ENCODE measurements around the gene RIC1. TPM values are rescaled to one million over a fixed set of nuclear protein-coding genes. Genes with fewer than 3 reads are reported as not detected.

RIC1 gene
- polyA plus RNA-seq, 1 of the 3 experiments (the other 2 are of a cell fraction) = 21.9 TPM

DNA sequence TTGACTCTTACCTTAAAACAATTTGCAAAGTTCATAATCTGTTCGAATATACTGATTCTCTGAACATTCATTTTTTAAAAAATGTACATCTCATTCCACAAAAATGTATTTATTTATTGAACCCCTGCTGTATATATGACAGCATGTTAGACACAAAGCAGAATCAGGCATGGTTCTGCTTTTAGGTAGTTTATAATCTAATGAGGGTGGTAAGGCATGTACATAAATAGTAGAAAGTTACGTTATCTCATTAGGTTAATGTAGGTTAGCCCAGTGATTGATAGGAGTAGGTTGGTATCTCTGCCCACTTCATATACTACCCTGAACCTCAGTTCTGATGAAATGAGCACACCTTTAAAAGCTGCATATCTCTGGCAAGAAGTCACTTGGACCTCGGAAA, 114.2 kb downstream of the RIC1 start:
- no peak overlapping the region for H3K4me2 ChIP-seq
- no peak overlapping the region for H3K4me3 ChIP-seq (ENCODE audit: low read depth in 2 of 2, low read length in 1 of 2)
- WGBS (ENCODE audit: low lambda C conversion rate) = 84% methylated on average over 3 of the region's 3 CpGs
- peak; percentile 3 for DNase-seq
- H3K9me3 ChIP-seq = no peaks in the 10 kb centered on the region; the same call in 1 of the 2 replicates
- H3K79me2 ChIP-seq (ENCODE audit: insufficient read depth) = no peaks in the 10 kb centered on the region; the same call in 1 of the 2 replicates
- ChIA-PET CTCF (interaction anchor here (0.7 to 1.0 kb wide), 2 partner anchors 11 to 735 kb away, joined by 3 read pairs; no protein-coding TSS in a partner anchor), POLR2A (no interaction called here)
- H3K9me2 ChIP-seq = no peaks in the 10 kb centered on the region
- H3K9ac ChIP-seq = no peak overlapping the region
- H4K20me1 ChIP-seq (ENCODE audit: insufficient read depth) = no peaks in the 10 kb centered on the region
- H2AFZ ChIP-seq (ENCODE audit: low read depth) = no peak overlapping the region
- H3K27me3 ChIP-seq (ENCODE audit: insufficient read depth) = no peaks in the 10 kb centered on the region
- peaks cover 83 to 91% of the 10 kb centered on the region in 2 experiments for H3K36me3 ChIP-seq (replicated peaks in 1 of 2; ENCODE audit: control insufficient read depth in 1 of 2, insufficient read depth in 2 of 2, low read length in 1 of 2)
- TF ChIP-seq USF2 (IDR thresholded peaks at IDR 0.05; ENCODE audit: borderline replicate concordance, low read depth, low read length) = no peak
- TF ChIP-seq GATA2 (CRISPR knock-in tag; IDR thresholded peaks at IDR 0.05) = no peak
- TF ChIP-seq SIN3A (IDR thresholded peaks at IDR 0.05; ENCODE audit: borderline replicate concordance, low read depth, low read length) = no peak
- no peak for TF ChIP-seq NRF1 (IDR thresholded peaks at IDR 0.05; ENCODE audit: low read depth, low read length)
- TF ChIP-seq REST (IDR thresholded peaks at IDR 0.05; ENCODE audit: low read depth, low read length) = no peak
- no peak overlapping the region; a peak in 1 of 4 replicates for H3K27ac ChIP-seq (ENCODE audit: low read depth in 2 of 2, low read length in 1 of 2)
- H3F3A ChIP-seq (replicated peaks; ENCODE audit: insufficient read depth) = peaks cover 7% of the 10 kb centered on the region
- no peaks in the 10 kb centered on the region; a peak in 1 of 4 replicates for H3K4me1 ChIP-seq (ENCODE audit: control insufficient read depth in 1 of 2, insufficient read depth in 2 of 2, low read depth in 1 of 2, low read length in 1 of 2)

GRCh38 chr9:5748438-5748837, 119.5 kb downstream of the RIC1 start:
- Histone ChIP-seq H3K4me2 (no peak overlapping the region), H3K27me3 (ENCODE audit: insufficient read depth) (no peaks in the 10 kb centered on the region), H3K9ac (no peak overlapping the region), H3K4me3 (ENCODE audit: low read depth in 2 of 2, low read length in 1 of 2) (no peak overlapping the region), H3K9me2 (no peaks in the 10 kb centered on the region), H3K79me2 (ENCODE audit: insufficient read depth) (no peaks in the 10 kb centered on the region; the same call in none of the 2 replicates), H3K27ac (ENCODE audit: low read depth in 2 of 2, low read length in 1 of 2) (no peak overlapping the region), H3K36me3 (replicated peaks in 1 of 2; ENCODE audit: control insufficient read depth in 1 of 2, insufficient read depth in 2 of 2, low read length in 1 of 2) (peaks cover 79 to 87% of the 10 kb centered on the region in 2 experiments), H3F3A (replicated peaks; ENCODE audit: insufficient read depth) (peaks cover 6% of the 10 kb centered on the region), H2AFZ (ENCODE audit: low read depth) (no peak overlapping the region), H4K20me1 (ENCODE audit: insufficient read depth) (no peaks in the 10 kb centered on the region), H3K4me1 (ENCODE audit: control insufficient read depth in 1 of 2, insufficient read depth in 2 of 2, low read depth in 1 of 2, low read length in 1 of 2) (no peaks in the 10 kb centered on the region; a peak in 1 of 4 replicates), H3K9me3 (no peaks in the 10 kb centered on the region; the same call in 1 of the 2 replicates)
- no peak for TF ChIP-seq FOXM1 (IDR thresholded peaks at IDR 0.05; ENCODE audit: low read depth)
- TF ChIP-seq TCF12 (IDR thresholded peaks at IDR 0.05) = no peak
- TF ChIP-seq RCOR1 (IDR thresholded peaks at IDR 0.05; ENCODE audit: low read length) = no peak
- no peak for TF ChIP-seq POLR2AphosphoS5 (IDR thresholded peaks at IDR 0.05; ENCODE audit: low read depth, low read length)
- TF ChIP-seq, protein P1, sequence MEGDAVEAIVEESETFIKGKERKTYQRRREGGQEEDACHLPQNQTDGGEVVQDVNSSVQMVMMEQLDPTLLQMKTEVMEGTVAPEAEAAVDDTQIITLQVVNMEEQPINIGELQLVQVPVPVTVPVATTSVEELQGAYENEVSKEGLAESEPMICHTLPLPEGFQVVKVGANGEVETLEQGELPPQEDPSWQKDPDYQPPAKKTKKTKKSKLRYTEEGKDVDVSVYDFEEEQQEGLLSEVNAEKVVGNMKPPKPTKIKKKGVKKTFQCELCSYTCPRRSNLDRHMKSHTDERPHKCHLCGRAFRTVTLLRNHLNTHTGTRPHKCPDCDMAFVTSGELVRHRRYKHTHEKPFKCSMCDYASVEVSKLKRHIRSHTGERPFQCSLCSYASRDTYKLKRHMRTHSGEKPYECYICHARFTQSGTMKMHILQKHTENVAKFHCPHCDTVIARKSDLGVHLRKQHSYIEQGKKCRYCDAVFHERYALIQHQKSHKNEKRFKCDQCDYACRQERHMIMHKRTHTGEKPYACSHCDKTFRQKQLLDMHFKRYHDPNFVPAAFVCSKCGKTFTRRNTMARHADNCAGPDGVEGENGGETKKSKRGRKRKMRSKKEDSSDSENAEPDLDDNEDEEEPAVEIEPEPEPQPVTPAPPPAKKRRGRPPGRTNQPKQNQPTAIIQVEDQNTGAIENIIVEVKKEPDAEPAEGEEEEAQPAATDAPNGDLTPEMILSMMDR (IDR thresholded peaks at IDR 0.05) = no peak
- no peak for TF ChIP-seq RAD21 (IDR thresholded peaks at IDR 0.05; ENCODE audit: low read length)
- TF ChIP-seq, protein P2, sequence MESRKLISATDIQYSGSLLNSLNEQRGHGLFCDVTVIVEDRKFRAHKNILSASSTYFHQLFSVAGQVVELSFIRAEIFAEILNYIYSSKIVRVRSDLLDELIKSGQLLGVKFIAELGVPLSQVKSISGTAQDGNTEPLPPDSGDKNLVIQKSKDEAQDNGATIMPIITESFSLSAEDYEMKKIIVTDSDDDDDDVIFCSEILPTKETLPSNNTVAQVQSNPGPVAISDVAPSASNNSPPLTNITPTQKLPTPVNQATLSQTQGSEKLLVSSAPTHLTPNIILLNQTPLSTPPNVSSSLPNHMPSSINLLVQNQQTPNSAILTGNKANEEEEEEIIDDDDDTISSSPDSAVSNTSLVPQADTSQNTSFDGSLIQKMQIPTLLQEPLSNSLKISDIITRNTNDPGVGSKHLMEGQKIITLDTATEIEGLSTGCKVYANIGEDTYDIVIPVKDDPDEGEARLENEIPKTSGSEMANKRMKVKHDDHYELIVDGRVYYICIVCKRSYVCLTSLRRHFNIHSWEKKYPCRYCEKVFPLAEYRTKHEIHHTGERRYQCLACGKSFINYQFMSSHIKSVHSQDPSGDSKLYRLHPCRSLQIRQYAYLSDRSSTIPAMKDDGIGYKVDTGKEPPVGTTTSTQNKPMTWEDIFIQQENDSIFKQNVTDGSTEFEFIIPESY (IDR thresholded peaks at IDR 0.05; ENCODE audit: borderline replicate concordance, low read depth) = no peak
- TF ChIP-seq EP300 (IDR thresholded peaks at IDR 0.05; ENCODE audit: borderline replicate concordance in 1 of 2, low read depth in 1 of 2, low read length in 1 of 2) = no peak
- no peak for TF ChIP-seq CHD2 (IDR thresholded peaks at IDR 0.05; ENCODE audit: low read length, partially characterized antibody)
- no peak for TF ChIP-seq RFX5 (IDR thresholded peaks at IDR 0.05; ENCODE audit: low read length)
- TF ChIP-seq NFIC (IDR thresholded peaks at IDR 0.05; ENCODE audit: borderline replicate concordance) = no peak
- no peak for TF ChIP-seq FOSL2 (IDR thresholded peaks at IDR 0.05; ENCODE audit: borderline replicate concordance, low read depth)
- no peak for TF ChIP-seq SMC3 (IDR thresholded peaks at IDR 0.05; ENCODE audit: low read depth, low read length)
- no peak for TF ChIP-seq RXRA (IDR thresholded peaks at IDR 0.05; ENCODE audit: borderline replicate concordance, low read depth)
- CTCF ChIA-PET = interaction anchor here (0.6 to 1.7 kb wide), 3 partner anchors 15 to 47 kb away, joined by 3 read pairs; no protein-coding TSS in a partner anchor
- POLR2A ChIA-PET = interaction anchor here (0.6 kb wide), 1 partner anchor 218 kb away, joined by 3 read pairs; no protein-coding TSS in a partner anchor
- DNase-seq = no peak
- 96% methylated on average over 1 of the region's 1 CpG for WGBS (ENCODE audit: low lambda C conversion rate)

All from SK-N-SH (cell line).